Neural cell (in vitro differentiated cells): ENCODE data around the gene RAB3C. TPM values are rescaled to one million over a fixed set of nuclear protein-coding genes. Genes with fewer than 3 reads are reported as not detected.

Source experiments
- H2AFZ ChIP-seq: fragments of 200-600, 300-800 bp; sonication (generic), shearing (Covaris generic); 2 replicates; pipeline ENCODE4 v1.6.0; 2014; ENCODE audit warnings: low read depth, mild to moderate bottlenecking, antibody characterized with exemption, low read length, moderate library complexity
- H3F3A ChIP-seq: fragments of 200-600 bp; shearing (Covaris generic); 2 replicates; pipeline ENCODE4 v1.6.1; 2016; ENCODE audit warnings: mild to moderate bottlenecking, moderate library complexity, mixed read lengths, antibody characterized with exemption, low read length; ENCODE audit not compliant: insufficient read depth, poor library complexity, severe bottlenecking
- H3K27ac ChIP-seq: fragments of 200-600, 300-800 bp; sonication (generic), shearing (Covaris generic); 2 replicates; pipeline ENCODE4 v1.5.1; 2014; ENCODE audit warnings: mild to moderate bottlenecking, low read length, moderate library complexity
- H3K27me3 ChIP-seq: fragments of 300-800, 200-600 bp; sonication (generic), shearing (Covaris generic); 2 replicates; pipeline ENCODE4 v1.6.0; 2014; ENCODE audit warnings: mild to moderate bottlenecking, low read depth, low read length, moderate library complexity; ENCODE audit not compliant: insufficient read depth
- H3K36me3 ChIP-seq: fragments of 300-800, 200-600 bp; sonication (generic), shearing (Covaris generic); 2 replicates; pipeline ENCODE4 v1.5.1; 2014; ENCODE audit warnings: mild to moderate bottlenecking, antibody characterized with exemption, low read length, moderate library complexity; ENCODE audit not compliant: insufficient read depth
- H3K4me2 ChIP-seq: fragments of 300-800, 200-600 bp; sonication (generic), shearing (Covaris generic); 2 replicates; pipeline ENCODE4 v1.6.0; 2014; ENCODE audit warnings: mild to moderate bottlenecking, low read length
- H3K4me3 ChIP-seq: fragments of 300-800, 200-600 bp; sonication (generic), shearing (Covaris generic); 2 replicates; pipeline ENCODE4 v1.5.1; 2014; ENCODE audit warnings: mild to moderate bottlenecking, low read length, moderate library complexity
- H3K79me2 ChIP-seq: fragments of 200-600 bp; shearing (Covaris generic); replicated peaks from 2 replicates; pipeline ENCODE4 v1.6.0; 2014; ENCODE audit warnings: mild to moderate bottlenecking, low read length, moderate library complexity; ENCODE audit not compliant: insufficient read depth
- H3K9ac ChIP-seq: fragments of 300-800, 200-600 bp; sonication (generic), shearing (Covaris generic); 2 replicates; pipeline ENCODE4 v1.6.1; 2016; ENCODE audit warnings: mild to moderate bottlenecking, low read length, mixed read lengths
- H3K9me2 ChIP-seq: fragments of 200-600 bp; shearing (Covaris generic); 2 replicates; pipeline ENCODE4 v1.6.1; 2016; ENCODE audit warnings: mild to moderate bottlenecking, low read length, mixed read lengths; ENCODE audit not compliant: insufficient read depth
- H3K9me3 ChIP-seq: fragments of 200-600, 300-800 bp; sonication (generic), shearing (Covaris generic); 2 replicates; pipeline ENCODE4 v1.6.1; 2016; ENCODE audit warnings: mild to moderate bottlenecking, mixed run types, low read length, moderate library complexity, mixed read lengths
- H4K20me1 ChIP-seq: fragments of 200-600 bp; shearing (Covaris generic); 2 replicates; pipeline ENCODE4 v1.6.1; 2016; ENCODE audit warnings: mild to moderate bottlenecking, mixed run types; ENCODE audit not compliant: insufficient read depth
- CTCF ChIP-seq: fragments of 450-650 bp; IDR thresholded peaks from 2 replicates; pipeline ENCODE4 v1.5.1; 2014; ENCODE audit warnings: antibody characterized with exemption, mild to moderate bottlenecking, moderate library complexity; ENCODE audit not compliant: poor library complexity, severe bottlenecking
- EP300 ChIP-seq: fragments of 450-650 bp; conservative IDR thresholded peaks from 2 replicates; pipeline ENCODE4 v1.6.1; 2014; ENCODE audit warnings: antibody characterized with exemption, mild to moderate bottlenecking, moderate library complexity; ENCODE audit not compliant: poor library complexity, severe bottlenecking
- EZH2 ChIP-seq: fragments of 200-600, 300-800 bp; shearing (Covaris generic), sonication (generic); IDR thresholded peaks from 2 replicates; pipeline ENCODE4 v1.6.1; 2014; ENCODE audit warnings: antibody characterized with exemption, low read length, borderline replicate concordance, mild to moderate bottlenecking; ENCODE audit not compliant: insufficient read depth, poor library complexity, severe bottlenecking
- MXI1 ChIP-seq: fragments of 450-650 bp; conservative IDR thresholded peaks from 2 replicates; pipeline ENCODE4 v1.6.1; 2014; ENCODE audit warnings: antibody characterized with exemption, mild to moderate bottlenecking; ENCODE audit not compliant: poor library complexity, severe bottlenecking
- POLR2AphosphoS5 ChIP-seq: IDR thresholded peaks from 2 replicates; pipeline ENCODE4 v1.6.1; 2012
- RAD21 ChIP-seq: fragments of 450-650 bp; conservative IDR thresholded peaks from 2 replicates; pipeline ENCODE4 v1.6.1; 2014; ENCODE audit warnings: antibody characterized with exemption, mild to moderate bottlenecking, moderate library complexity
- REST ChIP-seq: IDR thresholded peaks from 2 replicates; pipeline ENCODE4 v1.6.1; 2012; ENCODE audit warnings: borderline replicate concordance
- SMC3 ChIP-seq: fragments of 450-650 bp; conservative IDR thresholded peaks from 2 replicates; pipeline ENCODE4 v1.6.1; 2014; ENCODE audit warnings: antibody characterized with exemption, mild to moderate bottlenecking, moderate library complexity; ENCODE audit not compliant: poor library complexity
- TAF1 ChIP-seq: IDR thresholded peaks from 2 replicates; pipeline ENCODE4 v1.6.1; 2012; ENCODE audit warnings: low read depth
- polyA plus RNA-seq: library from polyadenylated mRNA; depleted of rRNA; stranded (reverse); fragments of >200 nt; gene quantifications from 2 replicates; pipeline ENCODE4 v1.2.3, GENCODE V29; 2014

Gene RAB3C
- polyA plus RNA-seq, 1 donor from 2014 or later = 94.3 TPM

- no peaks in the 10 kb centered on the region for H3K27me3 ChIP-seq
- TF ChIP-seq SMC3 (no peak), POLR2AphosphoS5 (no peak), TAF1 (no peak), REST (no peak), EP300 (no peak), EZH2 (no peak), MXI1 (no peak), CTCF (no peak)
- no peaks in the 10 kb centered on the region for H3K9me2 ChIP-seq
Measured at GRCh38 chr5:58786035-58786434, 203.2 kb downstream of the RAB3C start.

GRCh38 chr5:58786711-58787303, 203.9 kb downstream of the RAB3C start:
- Histone ChIP-seq H3K36me3 (no peaks in the 10 kb centered on the region), H3F3A (no peaks in the 10 kb centered on the region), H3K9me3 (no peaks in the 10 kb centered on the region), H3K4me3 (no peak overlapping the region), H3K4me2 (no peak overlapping the region), H2AFZ (no peak overlapping the region), H3K9ac (no peak overlapping the region), H3K27ac (no peak overlapping the region), H3K79me2 (no peaks in the 10 kb centered on the region), H3K9me2 (no peaks in the 10 kb centered on the region), H4K20me1 (no peaks in the 10 kb centered on the region), H3K27me3 (no peaks in the 10 kb centered on the region)
- no peak for TF ChIP-seq MXI1
- no peak for TF ChIP-seq EZH2
- TF ChIP-seq TAF1 = no peak
- TF ChIP-seq POLR2AphosphoS5 = no peak

More at GRCh38 chr5:58786035-58786434, 203.2 kb downstream of the RAB3C start:
- Histone ChIP-seq H3F3A (no peaks in the 10 kb centered on the region), H4K20me1 (no peaks in the 10 kb centered on the region), H3K79me2 (no peaks in the 10 kb centered on the region), H3K9me3 (no peaks in the 10 kb centered on the region), H3K27ac (no peak overlapping the region), H2AFZ (no peak overlapping the region), H3K36me3 (no peaks in the 10 kb centered on the region), H3K4me3 (no peak overlapping the region), H3K4me2 (no peak overlapping the region), H3K9ac (no peak overlapping the region)

GRCh38 chr5:58787987-58788386, 205.1 kb downstream of the RAB3C start:
- H2AFZ ChIP-seq = no peak overlapping the region
- TF ChIP-seq SMC3 (peak; percentile 23), EP300 (peak; percentile 39), REST (no peak), EZH2 (no peak), POLR2AphosphoS5 (peak; percentile 44), MXI1 (no peak), RAD21 (no peak), CTCF (no peak)
- no peaks in the 10 kb centered on the region for H3K27me3 ChIP-seq
- H3K9me3 ChIP-seq = no peaks in the 10 kb centered on the region
- H3K27ac ChIP-seq = peak overlapping the region; percentile 84
- H3K4me3 ChIP-seq = peak overlapping the region; percentile 51
- H3K36me3 ChIP-seq = no peaks in the 10 kb centered on the region
- peak overlapping the region; percentile 42 for H3K4me2 ChIP-seq
- no peaks in the 10 kb centered on the region for H3K79me2 ChIP-seq
- no peaks in the 10 kb centered on the region for H3K9me2 ChIP-seq
- no peaks in the 10 kb centered on the region for H3F3A ChIP-seq
- peak overlapping the region; percentile 64 for H3K9ac ChIP-seq
- H4K20me1 ChIP-seq = no peaks in the 10 kb centered on the region
